ENCODE data around the gene ASIC3.
A peak's percentile ranks its signal among the peaks of the same experiment; 100 is the strongest.

Gene ASIC3

GRCh38 chr7:151048911-151049463, 656 bp downstream of the ASIC3 start:
- DNase-seq (no peak), ATAC-seq (replicated peaks) (no peak)
- no peak overlapping the region for H3K27ac Mint-ChIP-seq
- peaks cover 18 to 26% of the 10 kb centered on the region in 2 donors for H3K36me3 Mint-ChIP-seq
- peaks cover 13 to 24% of the 10 kb centered on the region in 2 donors for H3K27me3 Mint-ChIP-seq
- H3K4me1 Mint-ChIP-seq, result peaks cover 6 to 10% of the 10 kb centered on the region in 2 donors
- no peak overlapping the region for H3K4me3 Mint-ChIP-seq
- no peaks in the 10 kb centered on the region for H3K9me3 Mint-ChIP-seq

GRCh38 chr7:151051108-151051507, 2.8 kb downstream of the ASIC3 start:
- Mint-ChIP-seq H3K4me1 (peaks cover 6 to 10% of the 10 kb centered on the region in 2 donors), H3K9me3 (no peaks in the 10 kb centered on the region), H3K36me3 (peaks cover 18 to 35% of the 10 kb centered on the region in 2 donors), H3K4me3 (no peak overlapping the region), H3K27ac (no peak overlapping the region), H3K27me3 (peaks cover 17 to 24% of the 10 kb centered on the region in 2 donors)
- peak; percentile 61 to 72 for ATAC-seq (replicated peaks)
- no peak for DNase-seq

GRCh38 chr7:151053096-151053495, 4.8 kb downstream of the ASIC3 start:
- H3K4me3 Mint-ChIP-seq, result no peak overlapping the region
- ATAC-seq (replicated peaks) (no peak), DNase-seq (no peak)
- no peak overlapping the region for H3K27ac Mint-ChIP-seq
- peaks cover 15 to 19% of the 10 kb centered on the region in 2 donors for H3K4me1 Mint-ChIP-seq
- H3K27me3 Mint-ChIP-seq, result peaks cover 17 to 24% of the 10 kb centered on the region in 2 donors
- peaks cover 18 to 35% of the 10 kb centered on the region in 2 donors for H3K36me3 Mint-ChIP-seq
- H3K9me3 Mint-ChIP-seq, result no peaks in the 10 kb centered on the region

DNA sequence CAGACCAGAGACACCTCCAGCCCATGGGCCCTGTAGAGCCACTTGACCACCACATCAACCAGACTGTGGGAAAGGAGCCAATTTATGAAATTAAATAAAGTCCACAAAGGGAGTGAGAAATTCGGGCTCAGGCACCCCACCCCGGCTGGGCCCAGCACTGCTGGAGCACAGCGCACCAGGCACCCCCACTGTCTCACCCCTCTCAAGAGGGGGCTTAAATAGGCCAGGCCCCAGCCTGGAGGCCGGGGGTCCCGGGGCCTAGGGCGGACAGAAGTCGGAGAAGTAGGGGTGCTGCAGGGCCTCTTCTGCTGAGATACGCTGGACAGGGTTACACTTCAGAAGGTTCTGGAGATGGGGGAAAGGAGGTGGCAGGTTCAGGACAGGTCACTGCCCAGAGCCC, 5.4 kb downstream of the ASIC3 start:
- Mint-ChIP-seq H3K4me3 (no peak overlapping the region), H3K4me1 (peaks cover 19 to 25% of the 10 kb centered on the region in 2 donors), H3K27me3 (peaks cover 17 to 24% of the 10 kb centered on the region in 2 donors), H3K27ac (no peak overlapping the region), H3K9me3 (no peaks in the 10 kb centered on the region), H3K36me3 (peaks cover 18 to 35% of the 10 kb centered on the region in 2 donors)
- DNase-seq, result no peak
- no peak for ATAC-seq (replicated peaks)

DNA sequence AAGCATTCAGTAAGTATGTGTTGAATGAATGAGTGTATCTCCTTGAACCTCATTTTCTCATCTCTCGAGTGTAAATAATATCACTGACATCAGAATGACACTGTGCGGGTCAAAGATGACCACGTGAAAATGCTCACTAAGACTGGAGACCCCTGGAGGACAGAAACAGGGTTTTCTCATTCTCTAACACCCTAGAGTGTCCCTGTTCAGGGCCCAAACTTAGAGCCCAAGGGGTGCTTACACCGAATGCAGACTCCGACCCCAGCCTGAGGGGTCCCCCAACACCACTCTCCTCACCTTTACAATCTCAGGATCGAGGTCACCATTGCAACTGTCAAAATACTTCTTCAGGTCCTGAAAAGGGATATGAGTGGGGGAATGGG, 7.9 kb downstream of the ASIC3 start:
- Mint-ChIP-seq H3K27me3 (peaks cover 9 to 13% of the 10 kb centered on the region in 2 donors), H3K36me3 (peaks cover 18 to 35% of the 10 kb centered on the region in 2 donors), H3K4me3 (peak overlapping the region; percentile 95 to 99), H3K4me1 (peaks cover 25 to 45% of the 10 kb centered on the region in 2 donors), H3K27ac (no peak overlapping the region), H3K9me3 (no peaks in the 10 kb centered on the region)
- no peak for ATAC-seq (replicated peaks)
- no peak for DNase-seq

GRCh38 chr7:151056666-151057505, 8.6 kb downstream of the ASIC3 start:
- peaks cover 8 to 9% of the 10 kb centered on the region in 2 donors for H3K27me3 Mint-ChIP-seq
- no peaks in the 10 kb centered on the region for H3K9me3 Mint-ChIP-seq
- H3K4me3 Mint-ChIP-seq, result peak overlapping the region; percentile 95 to 99
- peaks cover 18 to 31% of the 10 kb centered on the region in 2 donors for H3K36me3 Mint-ChIP-seq
- DNase-seq (no peak), ATAC-seq (replicated peaks) (no peak)
- peak overlapping the region; percentile 53 for H3K27ac Mint-ChIP-seq
- peaks cover 28 to 46% of the 10 kb centered on the region in 2 donors for H3K4me1 Mint-ChIP-seq

DNA sequence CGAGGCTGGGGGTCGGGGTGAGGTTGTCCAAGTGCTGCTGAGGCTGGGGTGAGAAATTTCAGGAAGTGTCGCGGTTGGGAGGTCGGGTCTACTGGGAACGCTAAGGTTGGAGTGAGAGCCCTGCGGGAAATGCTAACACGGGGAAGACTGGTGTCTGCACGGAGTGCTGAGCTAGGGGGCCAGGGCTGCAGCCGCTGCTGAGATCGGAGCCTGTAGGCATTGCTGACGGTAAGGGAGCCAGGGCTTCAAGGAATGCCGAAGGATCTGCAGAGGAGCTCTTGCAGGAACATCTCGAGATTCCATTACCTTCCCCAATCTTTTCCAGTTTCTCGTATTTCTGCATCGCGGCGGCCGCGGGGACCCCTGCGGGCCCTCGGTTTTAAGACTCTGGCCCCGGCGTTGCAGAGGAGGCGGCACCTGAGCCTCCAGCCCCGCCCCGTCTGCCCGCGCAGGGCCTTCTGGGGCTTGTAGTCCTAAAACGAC, 9.2 kb downstream of the ASIC3 start, which contains the start of gene CDK5:
CDK5 (minus strand) TSS at position 392 of the 483 bp plus-strand sequence; CDS start at position 343, 49 bp downstream.
- DNase-seq (no peak), ATAC-seq (replicated peaks) (peak; percentile 4 to 6)
- H3K36me3 Mint-ChIP-seq, result peaks cover 17 to 28% of the 10 kb centered on the region in 2 donors
- peak within 1 kb of the TSS; percentile 95 to 99 for H3K4me3 Mint-ChIP-seq
- H3K9me3 Mint-ChIP-seq, result no peaks in the 10 kb centered on the region
- H3K27ac Mint-ChIP-seq, result peak within 1 kb of the TSS; percentile 95
- H3K27me3 Mint-ChIP-seq, result peaks cover 3 to 7% of the 10 kb centered on the region in 2 donors
- peaks cover 29 to 47% of the 10 kb centered on the region in 2 donors for H3K4me1 Mint-ChIP-seq

GRCh38 chr7:151057989-151058780, 9.9 kb downstream of the ASIC3 start:
- Mint-ChIP-seq H3K4me1 (peaks cover 28 to 47% of the 10 kb centered on the region in 2 donors), H3K4me3 (peak overlapping the region; percentile 95 to 99), H3K27me3 (peaks cover 0 to 4% of the 10 kb centered on the region in 2 donors), H3K9me3 (no peaks in the 10 kb centered on the region), H3K36me3 (peaks cover 11 to 23% of the 10 kb centered on the region in 2 donors), H3K27ac (peak overlapping the region; percentile 95)
- peak; percentile 96 for DNase-seq
- peak; percentile 93 to 94 for ATAC-seq (replicated peaks)

- Mint-ChIP-seq H3K27ac (peak overlapping the region; percentile 95), H3K27me3 (peaks cover 0 to 4% of the 10 kb centered on the region in 2 donors), H3K4me1 (peaks cover 26 to 47% of the 10 kb centered on the region in 2 donors), H3K9me3 (no peaks in the 10 kb centered on the region), H3K4me3 (peak overlapping the region; percentile 95 to 99), H3K36me3 (peaks cover 13 to 23% of the 10 kb centered on the region in 2 donors)
- DNase-seq (no peak), ATAC-seq (replicated peaks) (no peak)
Measured at GRCh38 chr7:151058781-151059366, 10.5 kb downstream of the ASIC3 start.

DNA sequence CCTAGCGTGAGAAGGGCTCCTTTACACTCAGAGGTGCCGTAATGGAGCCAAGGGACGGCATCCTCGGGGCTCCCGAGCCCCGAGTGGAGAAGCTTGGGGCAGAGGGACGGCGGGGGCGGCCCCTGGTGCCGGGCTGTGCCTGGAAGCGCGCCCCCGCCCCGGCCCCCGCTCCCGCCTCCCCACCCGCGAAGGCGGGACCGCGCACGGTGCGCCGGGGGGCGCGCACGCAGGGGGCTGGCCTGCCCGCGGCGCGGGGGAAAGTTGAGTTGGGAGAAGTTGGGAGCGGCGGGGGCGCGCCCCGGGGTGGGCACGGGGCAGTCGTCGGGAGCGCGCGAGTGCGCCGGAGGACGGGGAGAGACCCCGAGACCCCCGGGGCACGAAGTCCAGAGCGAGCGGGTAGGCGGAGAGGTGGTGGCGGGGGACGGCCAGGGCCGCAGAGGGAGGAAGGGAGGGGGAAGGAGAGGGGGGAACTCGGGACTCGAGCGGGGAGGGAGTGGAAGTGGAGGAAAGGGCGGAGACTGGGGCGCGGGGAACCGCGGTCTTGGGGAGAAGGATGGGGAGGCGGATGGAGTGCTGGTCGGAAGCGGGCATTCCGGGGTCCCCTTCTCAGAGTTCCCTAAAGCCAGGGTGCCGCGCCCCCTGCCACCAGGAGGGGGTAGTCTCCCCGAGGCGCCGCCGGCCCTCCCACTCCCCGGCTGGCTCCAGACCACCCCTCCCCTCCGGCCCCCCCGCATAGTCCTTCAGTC, 11.2 kb downstream of the ASIC3 start, which contains the start of gene SLC4A2:
SLC4A2 (plus strand) TSS at position 223 of the 746 bp plus-strand sequence. CDS start 2,399 bp downstream, outside the sequence.
- H3K27me3 Mint-ChIP-seq, result peaks cover 0 to 4% of the 10 kb centered on the region in 2 donors
- peaks cover 26 to 47% of the 10 kb centered on the region in 2 donors for H3K4me1 Mint-ChIP-seq
- H3K4me3 Mint-ChIP-seq, result peak within 1 kb of the TSS; percentile 95 to 99
- peaks cover 9 to 19% of the 10 kb centered on the region in 2 donors for H3K36me3 Mint-ChIP-seq
- H3K9me3 Mint-ChIP-seq, result no peaks in the 10 kb centered on the region
- peak within 1 kb of the TSS; percentile 95 for H3K27ac Mint-ChIP-seq
- DNase-seq, result peak; percentile 61
- ATAC-seq (replicated peaks), result peak; percentile 33 to 44

DNA sequence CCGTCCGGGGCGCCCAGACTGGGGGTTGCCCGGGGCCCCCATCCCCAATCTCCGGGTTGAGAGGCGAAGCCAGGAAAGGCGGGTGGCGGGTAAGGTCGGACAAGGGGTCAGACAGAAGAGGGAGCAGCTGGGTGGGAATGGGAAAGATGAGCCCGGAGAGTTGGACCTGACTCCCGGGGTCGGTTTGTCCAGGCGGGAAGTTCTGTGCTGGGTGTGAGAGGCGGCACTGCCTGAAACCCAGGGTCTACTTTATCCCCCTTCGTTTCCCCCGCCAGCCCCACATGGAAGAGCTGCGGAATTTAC, 11.7 kb downstream of the ASIC3 start:
- no peaks in the 10 kb centered on the region for H3K9me3 Mint-ChIP-seq
- DNase-seq (no peak), ATAC-seq (replicated peaks) (no peak)
- no peaks in the 10 kb centered on the region for H3K27me3 Mint-ChIP-seq
- H3K4me1 Mint-ChIP-seq, result peaks cover 26 to 47% of the 10 kb centered on the region in 2 donors
- H3K36me3 Mint-ChIP-seq, result peaks cover 6 to 14% of the 10 kb centered on the region in 2 donors
- H3K4me3 Mint-ChIP-seq, result peak overlapping the region; percentile 95 to 99
- H3K27ac Mint-ChIP-seq, result peak overlapping the region; percentile 93

DNA sequence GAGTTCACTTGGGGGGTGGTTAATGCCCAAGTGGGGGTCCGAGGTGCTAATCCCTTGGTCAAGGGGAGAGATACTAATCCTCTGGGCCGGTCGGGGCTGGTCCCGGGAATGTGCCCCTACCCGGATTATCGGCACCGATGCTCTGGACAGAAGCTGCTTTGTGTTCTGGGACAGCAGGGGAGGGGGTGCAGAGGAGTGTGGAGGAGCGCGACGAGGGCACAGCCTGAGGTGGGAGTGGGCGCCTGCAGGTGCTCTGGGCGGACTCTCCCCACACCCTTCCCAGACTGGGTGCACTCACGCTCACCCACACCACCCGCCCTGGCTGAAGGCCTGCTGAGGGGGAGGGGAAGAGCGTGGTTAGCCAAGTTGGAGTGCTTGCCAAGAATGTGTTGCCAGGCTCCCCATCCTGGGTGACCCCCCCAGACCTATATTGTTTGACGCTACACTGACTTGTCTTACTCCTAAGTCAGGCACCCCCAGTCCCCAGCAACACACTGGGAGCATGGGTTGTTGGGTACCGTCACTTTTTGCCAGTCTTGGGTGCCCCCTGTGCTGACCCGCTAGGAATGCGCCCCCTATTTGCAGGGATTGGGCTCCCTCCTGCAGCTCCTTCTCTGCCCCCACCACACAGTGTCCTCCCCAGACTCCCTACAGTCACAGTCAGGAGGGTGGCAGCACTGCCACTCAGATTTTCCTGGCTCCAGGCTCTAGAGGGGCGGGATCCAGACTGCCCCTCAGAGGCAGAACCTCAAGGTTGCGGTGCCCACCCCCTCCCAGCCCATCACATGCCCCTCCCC, 12.3 kb downstream of the ASIC3 start:
- peak overlapping the region; percentile 95 to 99 for H3K4me3 Mint-ChIP-seq
- ATAC-seq (replicated peaks) (no peak), DNase-seq (no peak)
- H3K27me3 Mint-ChIP-seq, result no peaks in the 10 kb centered on the region
- H3K4me1 Mint-ChIP-seq, result peaks cover 26 to 47% of the 10 kb centered on the region in 2 donors
- H3K36me3 Mint-ChIP-seq, result peaks cover 6 to 15% of the 10 kb centered on the region in 2 donors
- H3K9me3 Mint-ChIP-seq, result no peaks in the 10 kb centered on the region
- H3K27ac Mint-ChIP-seq, result peak overlapping the region; percentile 93

All from stimulated activated naive B cell treated with anti-CD40 and anti-IgM and Interleukin-4, amounts not matched to agents 10 μg/mL and 1 μg/mL and 100 μg/mL, for 72 hours (primary cell).